Breast epithelium (tissue), 4 donors: Measurements from ENCODE around the gene STAC2. TPM values are rescaled to one million over a fixed set of nuclear protein-coding genes. Genes with fewer than 3 reads are reported as not detected.

Experiments
- DNase-seq, 2 donors: peaks; one replicate each; pipeline ENCODE4 v3.0.0-alpha.2; 2019; ENCODE audit warnings: low spot score in 2 of 2
- H3K27ac ChIP-seq, 2 donors: fragments of 200-600 bp; sonication (generic) in 1 of 2; one replicate each; pipeline ENCODE4 v1.5.1; 2016 to 2019; ENCODE audit warnings: mild to moderate bottlenecking in 1 of 2
- H3K27me3 ChIP-seq, 2 donors: fragments of 200-600 bp; sonication (generic) in 1 of 2; one replicate each; pipeline versions ENCODE4 v1.5.1 to v1.6.0; 2017 to 2019; ENCODE audit warnings: control low read depth in 1 of 2, mild to moderate bottlenecking in 1 of 2
- H3K36me3 ChIP-seq: fragments of 200-600 bp; one replicate; pipeline ENCODE4 v1.5.1; 2019
- H3K4me1 ChIP-seq, 2 donors: fragments of 200-600 bp; sonication (generic); one replicate each; pipeline ENCODE4 v1.5.1; 2016 to 2019; ENCODE audit warnings: control low read depth in 1 of 2
- H3K4me3 ChIP-seq, 3 donors: fragments of 200-600 bp; sonication (generic); 1 replicate in 2 of 3; 2 replicates in 1 of 3; pipeline ENCODE4 v1.5.1; 2016 to 2019; ENCODE audit warnings: mild to moderate bottlenecking in 3 of 3, moderate library complexity in 2 of 3
- H3K9me3 ChIP-seq, 2 donors: fragments of 200-600 bp; sonication (generic) in 1 of 2; one replicate each; pipeline ENCODE4 v1.5.1; 2016 to 2019; ENCODE audit warnings: control low read depth in 1 of 2
- CTCF ChIP-seq, 3 donors: fragments of 450-650 bp; IDR thresholded peaks; one replicate each; pipeline ENCODE4 v1.5.1; 2016 to 2017; ENCODE audit warnings: antibody characterized with exemption in 3 of 3, mild to moderate bottlenecking in 3 of 3, moderate library complexity in 3 of 3
- POLR2A ChIP-seq: fragments of 450-650 bp; IDR thresholded peaks from one replicate; pipeline ENCODE4 v1.6.1; 2016; ENCODE audit warnings: antibody characterized with exemption, mild to moderate bottlenecking, moderate library complexity
- POLR2AphosphoS5 ChIP-seq, 3 donors: sonication (generic); formaldehyde crosslinking; IDR thresholded peaks; one replicate each; pipeline ENCODE4 v1.6.1; 2017; ENCODE audit warnings: antibody characterized with exemption in 3 of 3
- intact Hi-C: fragments of 100-400 bp; cut with DNase I; formaldehyde crosslinking; loops from one replicate; pipeline ENCODE4 v1.15.1; 2023; ENCODE audit warnings: low total_unique reads
- total RNA-seq, 3 donors: library from RNA; depleted of rRNA; stranded (reverse); fragments of >200 nt; gene quantifications; one replicate each; pipeline ENCODE4 v1.1.0, GENCODE V29; 2016

Gene STAC2
- total RNA-seq, 3 donors from 2014 or later = 26.5 to 121 TPM; not detected in 1

DNA sequence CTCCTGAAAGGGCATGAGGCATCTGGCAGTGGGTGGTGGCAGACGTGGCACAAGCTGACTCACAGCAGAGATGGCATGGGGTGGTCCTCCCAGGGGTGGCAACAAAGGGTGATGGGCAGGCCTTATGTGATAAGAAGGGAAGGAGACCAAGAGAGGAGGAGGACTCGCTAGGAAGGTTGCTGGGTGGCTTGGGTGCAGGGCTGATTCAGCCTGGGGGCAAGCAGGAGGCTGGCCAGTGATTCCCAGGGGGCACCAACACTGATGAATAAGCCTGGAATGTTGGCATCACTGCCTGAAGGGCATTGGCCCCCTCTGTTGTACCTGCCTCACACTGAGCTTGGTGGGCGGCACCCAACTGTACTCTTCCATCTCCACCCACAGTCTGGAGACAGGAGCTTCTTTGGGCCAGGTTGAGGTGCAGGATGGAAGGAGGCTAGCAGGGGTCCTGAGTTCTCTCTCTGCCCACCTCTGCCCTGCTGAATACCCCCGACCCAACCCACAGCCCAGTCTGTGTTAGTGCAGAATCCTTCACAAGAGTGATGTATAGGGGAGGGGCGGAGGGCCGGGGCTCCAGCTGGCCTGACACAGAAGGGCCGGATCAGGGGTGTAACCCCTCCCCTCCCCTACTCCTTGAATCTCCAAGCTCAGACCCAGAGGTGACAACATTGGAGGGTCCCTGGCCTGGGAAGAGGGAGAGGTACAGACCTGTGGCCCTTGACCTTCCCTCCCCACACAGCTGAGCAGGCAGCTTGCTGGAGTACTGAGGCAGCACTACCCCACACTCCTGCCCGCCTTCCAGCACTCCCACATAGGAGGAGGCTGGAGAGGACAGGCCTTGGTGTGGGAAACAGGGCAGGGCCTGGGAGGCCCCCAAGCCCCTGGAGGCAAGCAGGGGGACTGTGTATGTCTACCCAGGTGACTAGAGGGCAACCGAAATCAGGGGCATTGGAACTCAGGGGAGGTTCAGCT is 2.6 kb downstream of the STAC2 start:
- H3K9me3 ChIP-seq = no peaks in the 10 kb centered on the region
- no peak for DNase-seq
- intact Hi-C loops = no loop called here
- peaks cover 6% of the 10 kb centered on the region in 2 donors for H3K4me1 ChIP-seq
- H3K36me3 ChIP-seq = no peaks in the 10 kb centered on the region
- H3K27ac ChIP-seq = peak overlapping the region; percentile 83 to 87
- H3K27me3 ChIP-seq = peaks cover 4 to 7% of the 10 kb centered on the region in 2 donors
- TF ChIP-seq CTCF (IDR thresholded peaks at IDR 0.05) = no peak
- no peak for TF ChIP-seq POLR2A
- TF ChIP-seq POLR2AphosphoS5 (IDR thresholded peaks at IDR 0.05) = no peak
- peak overlapping the region in 2 of 3 donors; percentile 75 to 87 for H3K4me3 ChIP-seq

DNA sequence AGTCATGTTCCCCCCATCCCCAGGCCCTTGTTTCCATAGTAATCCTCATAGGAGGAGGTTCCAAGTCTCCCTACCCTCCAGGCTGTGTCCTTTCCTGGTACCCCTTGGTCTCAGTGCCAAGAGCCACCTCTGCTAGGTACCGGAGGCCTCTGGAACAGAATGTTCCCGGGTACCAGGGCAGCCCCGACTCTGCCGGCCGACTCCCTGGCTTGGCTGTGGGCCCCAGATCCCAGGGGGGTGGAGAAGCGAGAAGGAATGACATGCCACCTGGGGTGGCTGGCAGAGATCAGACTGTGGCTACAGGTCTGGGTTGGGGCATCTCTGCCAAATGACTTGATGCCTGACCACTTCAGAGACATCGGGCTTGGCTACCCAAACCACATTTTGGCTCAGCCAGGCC is 3.6 kb downstream of the STAC2 start:
- Histone ChIP-seq H3K4me3 (peak overlapping the region in 2 of 3 donors; percentile 75 to 87), H3K27me3 (peaks cover 4 to 7% of the 10 kb centered on the region in 2 donors), H3K27ac (peak overlapping the region; percentile 83 to 87), H3K9me3 (no peaks in the 10 kb centered on the region), H3K36me3 (no peaks in the 10 kb centered on the region), H3K4me1 (peaks cover 6 to 10% of the 10 kb centered on the region in 2 donors)
- DNase-seq = peak; percentile 71 to 95
- intact Hi-C loops = no loop called here
- TF ChIP-seq POLR2AphosphoS5 (IDR thresholded peaks at IDR 0.05) = peak; percentile 66 to 86 (median 73)
- no peak for TF ChIP-seq CTCF (IDR thresholded peaks at IDR 0.05)
- TF ChIP-seq POLR2A = no peak

DNA sequence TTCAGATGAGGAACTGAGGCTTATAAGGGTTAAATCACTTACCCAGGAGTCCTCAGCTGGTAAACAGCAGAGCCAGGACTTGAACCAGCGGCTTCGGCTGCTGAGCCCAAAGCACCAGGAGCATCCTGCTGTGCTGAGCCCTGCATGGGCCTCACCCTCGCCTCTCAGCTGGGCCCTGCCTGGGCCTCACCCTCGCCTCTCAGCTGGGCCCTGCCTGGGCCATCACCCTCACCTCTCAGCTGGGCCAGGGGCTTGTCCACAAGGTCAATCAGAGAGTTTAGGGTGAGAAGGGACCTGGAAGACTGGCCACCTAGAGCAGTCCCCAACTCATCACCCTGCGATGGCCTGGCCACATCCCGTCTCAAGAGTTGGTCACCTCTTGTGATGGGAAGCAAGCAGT is 4.2 kb downstream of the STAC2 start:
- Histone ChIP-seq H3K4me3 (peak overlapping the region in 1 of 3 donors; percentile 87), H3K27me3 (peaks cover 4 to 7% of the 10 kb centered on the region in 2 donors), H3K4me1 (peaks cover 6 to 10% of the 10 kb centered on the region in 2 donors), H3K36me3 (no peaks in the 10 kb centered on the region), H3K27ac (peak overlapping the region; percentile 83 to 87), H3K9me3 (no peaks in the 10 kb centered on the region)
- no peak for TF ChIP-seq CTCF (IDR thresholded peaks at IDR 0.05)
- no peak for TF ChIP-seq POLR2AphosphoS5 (IDR thresholded peaks at IDR 0.05)
- intact Hi-C loops = no loop called here
- DNase-seq = no peak

DNA sequence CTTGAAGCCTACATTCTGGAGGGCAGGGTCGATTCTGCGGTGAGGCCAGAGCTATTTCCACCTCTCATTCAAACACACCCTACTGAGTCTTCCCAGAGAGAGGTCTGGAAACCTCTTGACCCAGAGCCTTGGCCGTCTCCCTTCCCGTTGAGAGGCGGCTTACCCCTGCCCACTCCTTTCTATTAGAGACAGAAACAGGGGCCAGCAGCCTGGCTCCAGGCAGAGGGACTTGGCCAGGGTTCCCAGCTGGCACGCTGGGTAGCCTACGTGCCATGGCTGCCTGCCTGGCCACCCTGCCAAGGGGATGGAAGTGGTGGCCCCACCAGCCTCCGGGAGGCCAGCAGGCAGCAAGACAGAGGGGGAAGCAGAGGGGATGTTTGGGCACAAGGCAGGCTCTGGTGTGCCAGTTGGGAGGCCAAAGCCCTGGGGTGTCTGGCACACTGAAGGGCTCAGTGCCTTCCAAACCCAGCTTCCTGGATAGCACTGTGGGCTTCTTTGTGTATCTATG is 6.0 kb downstream of the STAC2 start:
- peaks cover 0 to 2% of the 10 kb centered on the region in 2 donors for H3K27me3 ChIP-seq
- peak overlapping the region; percentile 83 to 87 for H3K27ac ChIP-seq
- H3K9me3 ChIP-seq = no peaks in the 10 kb centered on the region
- peaks cover 0 to 4% of the 10 kb centered on the region in 2 donors for H3K4me1 ChIP-seq
- DNase-seq = peak in 1 of 2 donors; percentile 94
- TF ChIP-seq POLR2AphosphoS5 (IDR thresholded peaks at IDR 0.05) = peak in 2 of 3 donors; percentile 67 to 79
- TF ChIP-seq POLR2A = no peak
- peak overlapping the region in 1 of 3 donors; percentile 45 for H3K4me3 ChIP-seq
- intact Hi-C loops = loop anchor here (1.0 kb wide), 1 partner anchor 10 kb away; no protein-coding TSS in a partner anchor
- no peaks in the 10 kb centered on the region for H3K36me3 ChIP-seq

DNA sequence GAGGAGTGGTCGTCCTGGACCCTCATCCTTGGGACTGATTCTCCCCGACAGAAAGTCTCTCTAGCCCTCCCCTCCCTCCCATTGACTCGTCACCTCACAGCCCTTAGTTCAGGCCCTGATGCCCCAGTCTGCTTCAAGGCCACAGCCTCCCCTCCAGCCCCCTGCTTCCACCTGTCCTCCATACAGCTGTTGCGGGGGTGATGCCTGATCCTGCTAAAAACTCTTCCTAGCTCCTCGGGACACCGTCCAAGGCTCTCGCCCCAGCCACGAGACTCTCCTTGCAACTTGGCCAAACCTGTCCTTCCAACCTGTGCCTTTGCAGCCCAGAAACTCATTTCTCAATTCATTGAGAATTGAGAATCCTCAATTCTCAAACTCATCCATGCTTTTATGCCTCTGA is 6.8 kb downstream of the STAC2 start:
- Histone ChIP-seq H3K9me3 (no peaks in the 10 kb centered on the region), H3K4me3 (peak overlapping the region in 1 of 3 donors; percentile 45), H3K27ac (peak overlapping the region; percentile 34 to 87), H3K27me3 (no peaks in the 10 kb centered on the region), H3K36me3 (no peaks in the 10 kb centered on the region), H3K4me1 (peaks cover 0 to 4% of the 10 kb centered on the region in 2 donors)
- intact Hi-C loops = no loop called here
- DNase-seq = no peak
- TF ChIP-seq POLR2AphosphoS5 (IDR thresholded peaks at IDR 0.05) = no peak
- TF ChIP-seq CTCF (IDR thresholded peaks at IDR 0.05) = no peak
- TF ChIP-seq POLR2A = no peak
